Esophagus squamous epithelium (tissue), 5 donors: ENCODE measurements around the gene GP2. TPM values are rescaled to one million over a fixed set of nuclear protein-coding genes. Genes with fewer than 3 reads are reported as not detected.

ENCODE experiments used
- DNase-seq: peaks from one replicate; lab custom pipeline; 2025; lab: John Stamatoyannopoulos, UW
- H3K27ac ChIP-seq, 4 donors: fragments of 200-600 bp; sonication (generic); one replicate each; pipeline ENCODE4 v1.5.1; 2016 to 2019; ENCODE audit warnings: mild to moderate bottlenecking in 1 of 4
- H3K27me3 ChIP-seq, 4 donors: fragments of 200-600 bp; sonication (generic); 1 replicate in 3 of 4; 2 replicates in 1 of 4; pipeline versions ENCODE4 v1.5.1 to v1.6.0; 2017 to 2021; ENCODE audit warnings: antibody characterized with exemption in 1 of 4
- H3K36me3 ChIP-seq, 3 donors: fragments of 200-600 bp; sonication (generic); one replicate each; pipeline ENCODE4 v1.5.1; 2016 to 2019
- H3K4me1 ChIP-seq, 3 donors: fragments of 200-600 bp; sonication (generic); one replicate each; pipeline ENCODE4 v1.5.1; 2017 to 2019
- H3K4me3 ChIP-seq, 4 donors: fragments of 200-600 bp; sonication (generic); 1 replicate in 3 of 4; 2 replicates in 1 of 4; pipeline ENCODE4 v1.5.1; 2016 to 2019; ENCODE audit warnings: mild to moderate bottlenecking in 2 of 4, moderate library complexity in 1 of 4
- H3K9me3 ChIP-seq, 3 donors: fragments of 200-600 bp; sonication (generic); one replicate each; pipeline ENCODE4 v1.5.1; 2016 to 2019
- CTCF ChIP-seq, 6 experiments: fragments of 450-650 bp in 4 of 6; fragments of 200-600 bp in 2 of 6; sonication (generic) in 2 of 6; IDR thresholded peaks; one replicate each; pipeline ENCODE4 v1.5.1; 2016 to 2019; ENCODE audit warnings: antibody characterized with exemption in 6 of 6, mild to moderate bottlenecking in 4 of 6, moderate library complexity in 4 of 6
- POLR2A ChIP-seq, 4 donors: fragments of 450-650 bp; IDR thresholded peaks; one replicate each; pipeline ENCODE4 v1.6.1; 2017; ENCODE audit warnings: antibody characterized with exemption in 4 of 4, mild to moderate bottlenecking in 4 of 4, moderate library complexity in 3 of 4
- WGBS, 2 donors: methylation state at CpG; one replicate each; pipeline ENCODE4 v1.1.5; 2018; 5-methylcytosine and 5-hydroxymethylcytosine counted together
- intact Hi-C: fragments of 100-400 bp; cut with DNase I; formaldehyde crosslinking; loops from one replicate; pipeline ENCODE4 v1.15.0; 2022
- total RNA-seq, 4 donors: library from RNA; depleted of rRNA; stranded (reverse); fragments of >200 nt; gene quantifications; one replicate each; pipeline ENCODE4 v1.1.0, GENCODE V29; 2016
- donor health status: DM: yes; HTN: yes; CAD: no.

The GP2 gene
- total RNA-seq, 4 donors from 2014 or later, result not detected

- Histone ChIP-seq H3K4me1 (no peaks in the 10 kb centered on the region), H3K27me3 (peaks cover 0 to 20% (median 0%) of the 10 kb centered on the region in 4 donors), H3K9me3 (no peaks in the 10 kb centered on the region), H3K4me3 (no peak overlapping the region), H3K27ac (no peak overlapping the region), H3K36me3 (no peaks in the 10 kb centered on the region)
- no peak for DNase-seq
- intact Hi-C loops, result no loop called here
- TF ChIP-seq CTCF (IDR thresholded peaks at IDR 0.05), result no peak
Observed at GRCh38 chr16:20320592-20320991, 6.7 kb downstream of the GP2 start.

GRCh38 chr16:20320178-20320577, 7.1 kb downstream of the GP2 start:
- TF ChIP-seq POLR2A (IDR thresholded peaks at IDR 0.05) (no peak), CTCF (IDR thresholded peaks at IDR 0.05) (no peak)
- Histone ChIP-seq H3K4me1 (no peaks in the 10 kb centered on the region), H3K36me3 (no peaks in the 10 kb centered on the region), H3K4me3 (no peak overlapping the region), H3K27ac (no peak overlapping the region), H3K27me3 (peaks cover 0 to 20% (median 0%) of the 10 kb centered on the region in 4 donors), H3K9me3 (no peaks in the 10 kb centered on the region)
- intact Hi-C loops, result no loop called here
- DNase-seq, result no peak
- 80% methylated on average over 1 of the region's 2 CpGs; no CpG with 5 or more reads in 1 of the 2 donors for WGBS, 2 donors

- TF ChIP-seq POLR2A (IDR thresholded peaks at IDR 0.05) (no peak), CTCF (IDR thresholded peaks at IDR 0.05) (no peak)
- H3K27me3 ChIP-seq, result peaks cover 0 to 20% (median 0%) of the 10 kb centered on the region in 4 donors
- H3K36me3 ChIP-seq, result no peaks in the 10 kb centered on the region
- H3K4me3 ChIP-seq, result no peak overlapping the region
- H3K4me1 ChIP-seq, result no peaks in the 10 kb centered on the region
- intact Hi-C loops, result no loop called here
- no peak for DNase-seq
- 31 to 57% methylated on average over 1 of the region's 1 CpG for WGBS, 2 donors
- no peaks in the 10 kb centered on the region for H3K9me3 ChIP-seq
- no peak overlapping the region for H3K27ac ChIP-seq
Observed at GRCh38 chr16:20319406-20319805, 7.9 kb downstream of the GP2 start.

GRCh38 chr16:20318437-20318836, 8.9 kb downstream of the GP2 start:
- TF ChIP-seq POLR2A (IDR thresholded peaks at IDR 0.05), result no peak
- no peak for TF ChIP-seq CTCF (IDR thresholded peaks at IDR 0.05)
- intact Hi-C loops, result no loop called here
- H3K4me3 ChIP-seq, result no peak overlapping the region
- H3K27me3 ChIP-seq, result peaks cover 0 to 12% (median 0%) of the 10 kb centered on the region in 4 donors
- H3K9me3 ChIP-seq, result no peaks in the 10 kb centered on the region
- no peaks in the 10 kb centered on the region for H3K4me1 ChIP-seq
- no peaks in the 10 kb centered on the region for H3K36me3 ChIP-seq
- WGBS, 2 donors, result 49 to 58% methylated on average over 3 of the region's 3 CpGs
- H3K27ac ChIP-seq, result no peak overlapping the region
- DNase-seq, result no peak

- TF ChIP-seq CTCF (IDR thresholded peaks at IDR 0.05) (no peak), POLR2A (IDR thresholded peaks at IDR 0.05) (no peak)
- no peak overlapping the region for H3K4me3 ChIP-seq
- no peaks in the 10 kb centered on the region for H3K36me3 ChIP-seq
- WGBS, 2 donors, result 72 to 76% methylated on average over 7 of the region's 7 CpGs
- peaks cover 0 to 12% (median 0%) of the 10 kb centered on the region in 4 donors for H3K27me3 ChIP-seq
- intact Hi-C loops, result no loop called here
- no peak for DNase-seq
- no peaks in the 10 kb centered on the region for H3K4me1 ChIP-seq
- no peaks in the 10 kb centered on the region for H3K9me3 ChIP-seq
- H3K27ac ChIP-seq, result no peak overlapping the region
Observed at GRCh38 chr16:20318006-20318405, 9.3 kb downstream of the GP2 start.
